HG03457 (cell line): ENCODE measurements around the gene PRSS57.
"Not testable (repeated sequence)": the region's sequence is repeated elsewhere in the genome, so short reads cannot be mapped to it uniquely, and the experiment has no call there.

Experiments
- ATAC-seq: cut with Tn5 transposase; IDR thresholded peaks from one replicate; pipeline ENCODE4 v1.9.1; 2021; ENCODE audit warnings: moderate number of reproducible peaks; ENCODE audit not compliant: unreplicated experiment

The PRSS57 gene

GRCh38 chr19:723714-724113 is 28.5 kb upstream of the PRSS57 start:
- ATAC-seq: no peak

GRCh38 chr19:723247-723646 is 28.0 kb upstream of the PRSS57 start:
- no peak for ATAC-seq

GRCh38 chr19:722553-723101 is 27.4 kb upstream of the PRSS57 start:
- no peak for ATAC-seq

GRCh38 chr19:720345-721160 is 25.3 kb upstream of the PRSS57 start:
- no peak for ATAC-seq

GRCh38 chr19:719636-720344 is 24.5 kb upstream of the PRSS57 start:
- no peak for ATAC-seq

GRCh38 chr19:718991-719512 is 23.8 kb upstream of the PRSS57 start:
- no peak for ATAC-seq

GRCh38 chr19:718251-718951 is 23.1 kb upstream of the PRSS57 start:
- no peak for ATAC-seq

GRCh38 chr19:715347-715746 is 20.1 kb upstream of the PRSS57 start:
- ATAC-seq: no peak

GRCh38 chr19:711254-711653 is 16.0 kb upstream of the PRSS57 start:
- no peak for ATAC-seq

GRCh38 chr19:710767-711166 is 15.5 kb upstream of the PRSS57 start:
- ATAC-seq: no peak

GRCh38 chr19:709965-710571 is 14.8 kb upstream of the PRSS57 start:
- no peak for ATAC-seq

- ATAC-seq: no peak
Observed at GRCh38 chr19:709196-709964, 14.1 kb upstream of the PRSS57 start.

GRCh38 chr19:708154-709143 is 13.2 kb upstream of the PRSS57 start, which contains the start of gene PALM:
Gene PALM, plus strand, starts transcription at chr19:708935. Its CDS starts 212 bp downstream, at chr19:709147.
- no peak for ATAC-seq

GRCh38 chr19:704447-704741 is 9.1 kb upstream of the PRSS57 start:
- no peak for ATAC-seq

- no peak for ATAC-seq
Observed at GRCh38 chr19:703651-704446, 8.6 kb upstream of the PRSS57 start.

- no peak for ATAC-seq
Observed at GRCh38 chr19:703329-703650, 8.0 kb upstream of the PRSS57 start.

GRCh38 chr19:702847-703246 is 7.6 kb upstream of the PRSS57 start:
- not testable (repeated sequence) for ATAC-seq

- not testable (repeated sequence) for ATAC-seq
Observed at GRCh38 chr19:699885-700284, 4.6 kb upstream of the PRSS57 start.
